K562 (cell line): ENCODE measurements around the gene RAB6B. TPM values are rescaled to one million over a fixed set of nuclear protein-coding genes. Genes with fewer than 3 reads are reported as not detected.
A peak's percentile ranks its signal among the peaks of the same experiment; 100 is the strongest.

Experiments
- ATAC-seq: fragments of 200-7000 bp; cut with Tn5 transposase; 3 replicates; pipeline ENCODE4 v1.9.1; 2020; ENCODE audit warnings: moderate library complexity
- BruUV-seq: library from RNA; stranded (reverse); fragments of 400-500 nt; replicated peaks from 2 replicates; lab custom pipeline; 2021; lab: Mats Ljungman, UMichigan
- CTCF ChIA-PET: fragments of 300-600 bp; formaldehyde crosslinking; extraction: SDS; loops from one replicate; lab custom pipeline; 2021; ENCODE audit warnings: low intra/inter-chr PET ratio; lab: Yijun Ruan, JAX
- POLR2A ChIA-PET: fragments of 300-600, 350-650 bp; sonication (Branson Sonifier 250); formaldehyde crosslinking; extraction: SDS; loops from one replicate; lab custom pipeline; 2021; ENCODE audit warnings: antibody characterized with exemption, inconsistent platforms; lab: Yijun Ruan, JAX
- DNase-seq, 4 experiments: peaks; one replicate each; pipeline versions ENCODE4 v3.0.0 to v3.0.0-alpha.2; 2011 to 2018; ENCODE audit warnings: low spot score in 3 of 4, mixed read lengths in 3 of 4; ENCODE audit errors: extremely low read depth in 1 of 4
- FAIRE-seq: peaks from 2 replicates; lab custom pipeline; 2011; peaks lifted over from hg19 to GRCh38; lab: Jason Lieb, UNC
- H2AFZ ChIP-seq: 2 replicates; pipeline ENCODE4 v1.6.0; 2011; ENCODE audit warnings: low read depth, low read length, control low read depth, inconsistent platforms
- H3K27ac ChIP-seq: fragments of 200-600 bp; 3 replicates; pipeline ENCODE4 v1.8.0; 2011; ENCODE audit warnings: low read depth, mild to moderate bottlenecking, control low read depth, inconsistent platforms, low read length, moderate library complexity, mixed read lengths; ENCODE audit errors: extremely low read depth
- H3K27me3 ChIP-seq, 2 experiments: fragments of 300-600 bp in 1 of 2; 2 replicates in 1 of 2; 3 replicates in 1 of 2; pipeline versions ENCODE4 v1.6.0 to v1.8.0; 2011; ENCODE audit warnings: inconsistent platforms in 2 of 2, low read length in 2 of 2, mild to moderate bottlenecking in 1 of 2, mixed read lengths in 1 of 2, moderate library complexity in 1 of 2; ENCODE audit not compliant: control insufficient read depth in 2 of 2, insufficient read depth in 2 of 2
- H3K36me3 ChIP-seq: fragments of 300-600 bp; 3 replicates; pipeline ENCODE4 v1.8.0; 2011; ENCODE audit warnings: mild to moderate bottlenecking, low read length, inconsistent platforms; ENCODE audit not compliant: control insufficient read depth, insufficient read depth
- H3K4me1 ChIP-seq, 2 experiments: fragments of 200-600 bp in 1 of 2; replicated peaks in 1 of 2; 2 replicates in 1 of 2; 3 replicates in 1 of 2; pipeline versions ENCODE4 v1.5.1 to v1.8.0; 2011; ENCODE audit warnings: inconsistent platforms in 2 of 2, low read length in 2 of 2, mild to moderate bottlenecking in 1 of 2, mixed read lengths in 1 of 2, moderate library complexity in 1 of 2; ENCODE audit not compliant: control insufficient read depth in 2 of 2, insufficient read depth in 2 of 2
- H3K4me2 ChIP-seq: 2 replicates; pipeline ENCODE4 v1.6.1; 2011; ENCODE audit warnings: low read length, control low read depth, inconsistent platforms, mixed read lengths; ENCODE audit not compliant: insufficient read depth
- H3K4me3 ChIP-seq: fragments of 200-600 bp; sonication (generic), shearing (Covaris generic); 2 replicates; pipeline ENCODE4 v1.5.1; 2016; ENCODE audit warnings: control low read depth, inconsistent platforms
- H3K79me2 ChIP-seq: fragments of 200-600 bp; 3 replicates; pipeline ENCODE4 v1.8.0; 2011; ENCODE audit warnings: low read length, inconsistent platforms; ENCODE audit not compliant: control insufficient read depth, insufficient read depth
- H3K9ac ChIP-seq, 2 experiments: 2 replicates each; pipeline versions ENCODE4 v1.6.0 to v1.6.1; 2011; ENCODE audit warnings: low read depth in 2 of 2, low read length in 2 of 2, control low read depth in 1 of 2, inconsistent platforms in 1 of 2, mild to moderate bottlenecking in 1 of 2, mixed read lengths in 1 of 2; ENCODE audit not compliant: insufficient read depth in 1 of 2
- H3K9me1 ChIP-seq: one replicate; pipeline ENCODE4 v1.6.0; 2011; ENCODE audit warnings: inconsistent platforms, mild to moderate bottlenecking, low read length, moderate library complexity; ENCODE audit not compliant: control insufficient read depth, insufficient read depth
- H3K9me3 ChIP-seq: replicated peaks from 2 replicates; pipeline ENCODE4 v1.5.1; 2011; ENCODE audit warnings: low read depth, low read length, inconsistent platforms; ENCODE audit not compliant: control insufficient read depth, insufficient read depth
- H4K20me1 ChIP-seq: replicated peaks from 2 replicates; pipeline ENCODE4 v1.6.1; 2011; ENCODE audit warnings: low read length, inconsistent platforms, mixed read lengths; ENCODE audit not compliant: control insufficient read depth, insufficient read depth
- CBX3 ChIP-seq, 2 experiments: IDR thresholded peaks; 1 replicate in 1 of 2; 2 replicates in 1 of 2; pipeline ENCODE4 v1.6.1; 2012; ENCODE audit warnings: inconsistent platforms in 2 of 2, low read length in 2 of 2, borderline replicate concordance in 1 of 2, control low read depth in 1 of 2
- ELF2 ChIP-seq: fragments of 250-450 bp; sonication (Bioruptor Pico); IDR thresholded peaks from 2 replicates; pipeline ENCODE4 v1.5.0; 2021; ENCODE audit warnings: mild to moderate bottlenecking
- GATAD2A ChIP-seq: fragments of 450-650 bp; IDR thresholded peaks from 2 replicates; pipeline ENCODE4 v1.6.1; 2017
- KDM1A ChIP-seq, 2 experiments: fragments of 450-650 bp; IDR thresholded peaks; 2 replicates each; pipeline ENCODE4 v1.6.1; 2016; ENCODE audit warnings: mild to moderate bottlenecking in 2 of 2
- NRF1 ChIP-seq, 2 experiments: fragments of 450-650 bp; IDR thresholded peaks in 1 of 2; conservative IDR thresholded peaks in 1 of 2; 2 replicates each; pipeline ENCODE4 v1.6.1; 2014; ENCODE audit warnings: mild to moderate bottlenecking in 2 of 2
- POLR2B ChIP-seq: fragments of 450-650 bp; IDR thresholded peaks from 2 replicates; pipeline ENCODE4 v1.6.1; 2018; ENCODE audit warnings: low read depth; ENCODE audit not compliant: partially characterized antibody
- RAD21 ChIP-seq, 2 experiments: fragments of 250-450 bp in 1 of 2; fragments of 450-650 bp in 1 of 2; sonication (Bioruptor Pico) in 1 of 2; formaldehyde crosslinking in 1 of 2; IDR thresholded peaks in 1 of 2; conservative IDR thresholded peaks in 1 of 2; 2 replicates each; pipeline versions ENCODE4 v1.4.0 to v1.8.0; 2020 to 2022; ENCODE audit warnings: mild to moderate bottlenecking in 2 of 2, moderate library complexity in 1 of 2
- SP1 ChIP-seq: sonication (generic); formaldehyde crosslinking; IDR thresholded peaks from 2 replicates; pipeline ENCODE4 v1.8.1; 2022; ENCODE audit warnings: mild to moderate bottlenecking, missing genetic modification reagents
- TAL1 ChIP-seq: fragments of 450-650 bp; IDR thresholded peaks from 2 replicates; pipeline ENCODE4 v1.6.1; 2016; ENCODE audit warnings: mild to moderate bottlenecking
- ZNF212 ChIP-seq: fragments of 450-650 bp; formaldehyde crosslinking; IDR thresholded peaks from 2 replicates; pipeline ENCODE4 v1.4.0; 2020; ENCODE audit warnings: mild to moderate bottlenecking
- ZNF232 ChIP-seq: sonication (generic); formaldehyde crosslinking; IDR thresholded peaks from 2 replicates; pipeline ENCODE4 v1.8.0; 2022; ENCODE audit warnings: mild to moderate bottlenecking, missing genetic modification reagents
- ZNF24 ChIP-seq: fragments of 450-650 bp; IDR thresholded peaks from 2 replicates; pipeline ENCODE4 v1.6.1; 2016
- ZNF644 ChIP-seq: fragments of 200-800 bp; sonication (Bioruptor generic); IDR thresholded peaks from 2 replicates; pipeline ENCODE4 v1.6.1; 2016; ENCODE audit warnings: low read depth, missing genetic modification characterization, missing compliant biosample characterization
- WGBS: fragments of 100-300 bp; shearing (Covaris generic); methylation state at CpG from one replicate; pipeline ENCODE4 v1.1.6; 2016; ENCODE audit warnings: low coverage, mixed read lengths; ENCODE audit not compliant: insufficient coverage; ENCODE audit errors: missing lambda C conversion rate; 5-methylcytosine and 5-hydroxymethylcytosine counted together
- in situ Hi-C: fragments of 300-500 bp; cut with MboI; formaldehyde crosslinking; loops from 4 replicates; pipeline ENCODE4 v1.15.0; 2018; ENCODE audit warnings: inconsistent platforms, mixed read lengths
- intact Hi-C: fragments of 100-400 bp; cut with micrococcal nuclease; formaldehyde crosslinking; loops from 2 replicates; pipeline ENCODE4 v1.14.2; 2022
- polyA plus RNA-seq, 8 experiments: library from polyadenylated mRNA; depleted of rRNA in 4 of 8; stranded (reverse) in 5 of 8; unstranded in 3 of 8; fragments of >200 nt; fragmentation: Nextera tagmentation in 2 of 8; fragmentation: Illumina TruSeq in 1 of 8; extraction: Ambion mirVana in 2 of 8; extraction: Trizol in 1 of 8; gene quantifications; 2 replicates each; pipeline versions ENCODE4 v1.2.1 to v1.2.3, GENCODE V29; 2011 to 2014; ENCODE audit warnings: inconsistent platforms in 1 of 8, missing spikeins in 1 of 8
- total RNA-seq, 7 experiments: library from RNA; depleted of rRNA in 6 of 7; stranded (reverse); fragments of >200 nt in 6 of 7; fragmentation: Illumina TruSeq in 2 of 7; extraction: Trizol in 2 of 7; gene quantifications; 2 replicates each; pipeline versions ENCODE4 v1.2.1 to v1.2.3, GENCODE V29; 2011 to 2021; ENCODE audit warnings: low replicate concordance in 1 of 7
- TF ChIP-seq, protein P1 (sequence below), 3 experiments: IDR thresholded peaks in 2 of 3; conservative IDR thresholded peaks in 1 of 3; 2 replicates each; pipeline ENCODE4 v1.5.1; 2011 to 2012; ENCODE audit warnings: low read length in 3 of 3, mild to moderate bottlenecking in 3 of 3, control low read depth in 2 of 3, improper control_type of control experiment in 1 of 3, inconsistent platforms in 1 of 3, low read depth in 1 of 3, mixed read lengths in 1 of 3, moderate library complexity in 1 of 3; ENCODE audit not compliant: insufficient read depth in 2 of 3
- TF ChIP-seq, protein P2 (sequence below): fragments of 450-650 bp; IDR thresholded peaks from 2 replicates; pipeline ENCODE4 v1.6.1; 2014; ENCODE audit warnings: low read depth, mild to moderate bottlenecking, moderate library complexity, borderline replicate concordance

Gene RAB6B
- total and polyA plus RNA-seq, 9 of the 15 experiments (the other 6 are each of a cell fraction or from before 2014, with no cell fraction given), result 0.60 to 18.1 (median 1.5) TPM

- Histone ChIP-seq H3K36me3 (no peaks in the 10 kb centered on the region), H3K9me1 (no peaks in the 10 kb centered on the region), H3K4me3 (no peak overlapping the region), H3K79me2 (no peaks in the 10 kb centered on the region), H4K20me1 (peaks cover 13% of the 10 kb centered on the region), H3K9ac (no peak overlapping the region), H2AFZ (no peak overlapping the region), H3K4me1 (peaks cover 3 to 4% of the 10 kb centered on the region in 2 experiments; a peak in 3 of 5 replicates), H3K4me2 (no peak overlapping the region), H3K27ac (no peak overlapping the region), H3K27me3 (peaks cover 3 to 70% of the 10 kb centered on the region in 2 experiments; a peak in 3 of 5 replicates), H3K9me3 (no peaks in the 10 kb centered on the region)
- TF ChIP-seq, protein P1, sequence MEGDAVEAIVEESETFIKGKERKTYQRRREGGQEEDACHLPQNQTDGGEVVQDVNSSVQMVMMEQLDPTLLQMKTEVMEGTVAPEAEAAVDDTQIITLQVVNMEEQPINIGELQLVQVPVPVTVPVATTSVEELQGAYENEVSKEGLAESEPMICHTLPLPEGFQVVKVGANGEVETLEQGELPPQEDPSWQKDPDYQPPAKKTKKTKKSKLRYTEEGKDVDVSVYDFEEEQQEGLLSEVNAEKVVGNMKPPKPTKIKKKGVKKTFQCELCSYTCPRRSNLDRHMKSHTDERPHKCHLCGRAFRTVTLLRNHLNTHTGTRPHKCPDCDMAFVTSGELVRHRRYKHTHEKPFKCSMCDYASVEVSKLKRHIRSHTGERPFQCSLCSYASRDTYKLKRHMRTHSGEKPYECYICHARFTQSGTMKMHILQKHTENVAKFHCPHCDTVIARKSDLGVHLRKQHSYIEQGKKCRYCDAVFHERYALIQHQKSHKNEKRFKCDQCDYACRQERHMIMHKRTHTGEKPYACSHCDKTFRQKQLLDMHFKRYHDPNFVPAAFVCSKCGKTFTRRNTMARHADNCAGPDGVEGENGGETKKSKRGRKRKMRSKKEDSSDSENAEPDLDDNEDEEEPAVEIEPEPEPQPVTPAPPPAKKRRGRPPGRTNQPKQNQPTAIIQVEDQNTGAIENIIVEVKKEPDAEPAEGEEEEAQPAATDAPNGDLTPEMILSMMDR (IDR thresholded peaks at IDR 0.05 in 2 of 3, conservative IDR thresholded peaks at IDR 0.05 in 1 of 3; ENCODE audit: insufficient read depth in 2 of 3, low read depth in 1 of 3, low read length in 3 of 3), result peak in 1 of 3 experiments; percentile 35; a peak in 2 of 6 replicates
- TF ChIP-seq ZNF24 (no peak), ZNF644 (no peak), NRF1 (conservative IDR thresholded peaks at IDR 0.05 in 1 of 2, IDR thresholded peaks at IDR 0.05 in 1 of 2) (no peak), KDM1A (IDR thresholded peaks at IDR 0.05) (no peak), GATAD2A (no peak), ZNF212 (CRISPR knock-in tag) (no peak), POLR2B (no peak), RAD21 (CRISPR knock-in tag; conservative IDR thresholded peaks at IDR 0.05 in 1 of 2, IDR thresholded peaks at IDR 0.05 in 1 of 2) (peak in 1 of 2 experiments; percentile 31; a peak in 1 of 4 replicates), ELF2 (CRISPR knock-in tag) (no peak), ZNF232 (CRISPR knock-in tag) (no peak), TAL1 (no peak), CBX3 (IDR thresholded peaks at IDR 0.05; ENCODE audit: borderline replicate concordance in 1 of 2, low read length in 2 of 2) (no peak), SP1 (CRISPR knock-in tag) (no peak)
- TF ChIP-seq, protein P2, sequence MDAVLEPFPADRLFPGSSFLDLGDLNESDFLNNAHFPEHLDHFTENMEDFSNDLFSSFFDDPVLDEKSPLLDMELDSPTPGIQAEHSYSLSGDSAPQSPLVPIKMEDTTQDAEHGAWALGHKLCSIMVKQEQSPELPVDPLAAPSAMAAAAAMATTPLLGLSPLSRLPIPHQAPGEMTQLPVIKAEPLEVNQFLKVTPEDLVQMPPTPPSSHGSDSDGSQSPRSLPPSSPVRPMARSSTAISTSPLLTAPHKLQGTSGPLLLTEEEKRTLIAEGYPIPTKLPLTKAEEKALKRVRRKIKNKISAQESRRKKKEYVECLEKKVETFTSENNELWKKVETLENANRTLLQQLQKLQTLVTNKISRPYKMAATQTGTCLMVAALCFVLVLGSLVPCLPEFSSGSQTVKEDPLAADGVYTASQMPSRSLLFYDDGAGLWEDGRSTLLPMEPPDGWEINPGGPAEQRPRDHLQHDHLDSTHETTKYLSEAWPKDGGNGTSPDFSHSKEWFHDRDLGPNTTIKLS, result no peak
- POLR2A ChIA-PET, result no interaction called here
- WGBS, result 0% methylated on average over 1 of the region's 2 CpGs
- ATAC-seq (no peak), DNase-seq (no peak), FAIRE-seq (no peak)
- intact Hi-C loops (loop anchor here (10.0 kb wide), 1 partner anchor 366 kb away; no protein-coding TSS in a partner anchor), in situ Hi-C loops (no loop called here)
- BruUV-seq, result no TSS peak
- CTCF ChIA-PET, result no interaction called here
Observed at GRCh38 chr3:133938770-133939462, 43.2 kb upstream of the RAB6B start.
